ENCODE results near the gene HS2ST1.

Gene HS2ST1

DNA sequence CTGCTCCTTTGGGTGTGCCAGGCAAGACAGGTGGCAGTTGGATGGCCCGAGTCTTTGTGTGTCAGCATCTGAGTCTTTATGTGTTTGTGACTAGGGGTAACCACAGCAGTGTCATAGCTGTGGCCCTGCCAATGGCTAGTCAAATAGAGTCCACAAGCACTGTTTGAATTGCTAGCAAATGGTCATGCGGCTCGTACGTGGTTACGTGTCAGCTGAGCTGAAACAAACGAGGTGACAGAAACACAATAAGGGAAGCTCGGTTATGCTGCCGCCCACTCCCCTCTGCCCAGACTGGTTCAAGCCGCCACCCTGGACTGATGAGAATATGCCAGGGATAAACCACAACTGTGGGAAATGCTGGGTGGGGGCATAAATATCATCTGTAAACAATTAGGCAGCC lies 239.9 kb downstream of the HS2ST1 start:
- Mint-ChIP-seq H3K27ac (no peak overlapping the region), H3K36me3 (ENCODE audit: low read depth) (no peaks in the 10 kb centered on the region), H3K4me3 (no peak overlapping the region), H3K9me3 (no peaks in the 10 kb centered on the region), H3K4me1 (peaks cover 56% of the 10 kb centered on the region), H3K27me3 (ENCODE audit: low read depth) (peaks cover 4% of the 10 kb centered on the region)
- TF ChIP-seq, protein P1, sequence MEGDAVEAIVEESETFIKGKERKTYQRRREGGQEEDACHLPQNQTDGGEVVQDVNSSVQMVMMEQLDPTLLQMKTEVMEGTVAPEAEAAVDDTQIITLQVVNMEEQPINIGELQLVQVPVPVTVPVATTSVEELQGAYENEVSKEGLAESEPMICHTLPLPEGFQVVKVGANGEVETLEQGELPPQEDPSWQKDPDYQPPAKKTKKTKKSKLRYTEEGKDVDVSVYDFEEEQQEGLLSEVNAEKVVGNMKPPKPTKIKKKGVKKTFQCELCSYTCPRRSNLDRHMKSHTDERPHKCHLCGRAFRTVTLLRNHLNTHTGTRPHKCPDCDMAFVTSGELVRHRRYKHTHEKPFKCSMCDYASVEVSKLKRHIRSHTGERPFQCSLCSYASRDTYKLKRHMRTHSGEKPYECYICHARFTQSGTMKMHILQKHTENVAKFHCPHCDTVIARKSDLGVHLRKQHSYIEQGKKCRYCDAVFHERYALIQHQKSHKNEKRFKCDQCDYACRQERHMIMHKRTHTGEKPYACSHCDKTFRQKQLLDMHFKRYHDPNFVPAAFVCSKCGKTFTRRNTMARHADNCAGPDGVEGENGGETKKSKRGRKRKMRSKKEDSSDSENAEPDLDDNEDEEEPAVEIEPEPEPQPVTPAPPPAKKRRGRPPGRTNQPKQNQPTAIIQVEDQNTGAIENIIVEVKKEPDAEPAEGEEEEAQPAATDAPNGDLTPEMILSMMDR (IDR thresholded peaks at IDR 0.05; ENCODE audit: unreplicated experiment in 3 of 3), result no peak

DNA sequence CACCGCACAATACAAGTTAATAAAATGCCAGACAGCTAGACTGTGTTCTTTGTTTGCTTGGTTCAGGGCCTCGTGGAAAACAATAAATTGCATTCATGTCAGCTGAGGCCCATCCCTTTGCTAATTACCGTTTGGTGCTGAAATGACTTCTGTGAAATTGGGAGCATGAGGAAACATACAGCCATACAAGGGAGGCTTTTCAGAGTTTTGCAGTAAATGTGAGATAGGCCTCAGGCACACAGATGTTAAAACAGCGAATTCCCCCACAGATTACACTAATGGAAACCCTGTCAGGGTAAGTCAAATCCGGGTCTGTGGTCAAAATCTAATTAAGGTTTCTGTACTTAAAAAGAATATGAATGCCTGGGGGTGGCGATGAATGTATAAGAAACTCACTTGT lies 240.7 kb downstream of the HS2ST1 start:
- no peaks in the 10 kb centered on the region for H3K9me3 Mint-ChIP-seq
- H3K27ac Mint-ChIP-seq, result peak overlapping the region; percentile 18 to 67 (median 22)
- TF ChIP-seq, protein P1 (IDR thresholded peaks at IDR 0.05; ENCODE audit: unreplicated experiment in 3 of 3), result no peak
- no peaks in the 10 kb centered on the region for H3K36me3 Mint-ChIP-seq (ENCODE audit: low read depth)
- peaks cover 51% of the 10 kb centered on the region for H3K4me1 Mint-ChIP-seq
- H3K27me3 Mint-ChIP-seq (ENCODE audit: low read depth), result no peaks in the 10 kb centered on the region
- no peak overlapping the region for H3K4me3 Mint-ChIP-seq

DNA sequence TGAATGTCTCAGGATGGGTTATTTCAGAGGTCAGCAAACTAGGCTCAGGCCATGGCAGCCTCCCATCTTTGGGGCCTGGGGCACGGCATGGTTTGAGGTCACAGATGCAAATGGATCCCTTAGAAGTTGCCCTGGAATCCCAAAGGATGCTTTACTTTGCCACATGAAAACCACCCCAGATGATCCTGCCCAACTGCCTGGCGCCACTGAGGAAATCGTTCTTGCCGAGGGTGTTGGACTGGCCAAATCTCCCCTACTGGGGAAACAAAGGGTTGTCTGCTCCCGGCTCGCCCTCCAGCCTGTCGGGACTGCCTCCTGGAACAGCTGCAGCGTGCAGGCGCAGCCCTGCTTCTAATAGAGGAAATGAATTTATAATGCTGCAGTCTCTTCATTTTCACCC lies 241.2 kb downstream of the HS2ST1 start:
- Mint-ChIP-seq H3K27ac (peak overlapping the region; percentile 18 to 67 (median 22)), H3K4me3 (no peak overlapping the region), H3K27me3 (ENCODE audit: low read depth) (no peaks in the 10 kb centered on the region), H3K9me3 (no peaks in the 10 kb centered on the region), H3K4me1 (peaks cover 46% of the 10 kb centered on the region), H3K36me3 (ENCODE audit: low read depth) (no peaks in the 10 kb centered on the region)
- TF ChIP-seq, protein P1 (IDR thresholded peaks at IDR 0.05; ENCODE audit: unreplicated experiment in 3 of 3), result no peak

DNA sequence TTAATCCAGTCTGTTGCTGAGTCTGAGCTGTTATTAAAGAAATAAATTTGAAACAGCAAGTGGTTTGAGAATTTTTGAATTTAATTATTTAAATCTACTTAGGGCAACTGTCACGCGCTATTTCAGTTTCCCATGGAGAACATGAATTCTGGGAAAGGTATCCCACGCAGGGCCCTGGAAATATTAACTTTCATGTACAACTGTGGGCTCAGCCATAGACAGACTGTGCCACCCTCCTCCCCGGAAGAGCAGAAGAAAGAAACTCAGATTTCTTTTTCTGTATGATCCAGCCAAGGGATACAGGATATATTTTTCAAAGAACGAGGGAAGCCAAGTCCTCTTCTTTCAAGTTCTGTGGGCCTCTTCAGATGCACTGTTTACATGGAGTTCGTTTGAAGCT lies 241.7 kb downstream of the HS2ST1 start:
- TF ChIP-seq, protein P1 (IDR thresholded peaks at IDR 0.05; ENCODE audit: unreplicated experiment in 3 of 3), result no peak
- no peaks in the 10 kb centered on the region for H3K27me3 Mint-ChIP-seq (ENCODE audit: low read depth)
- H3K36me3 Mint-ChIP-seq (ENCODE audit: low read depth), result no peaks in the 10 kb centered on the region
- peaks cover 41% of the 10 kb centered on the region for H3K4me1 Mint-ChIP-seq
- no peaks in the 10 kb centered on the region for H3K9me3 Mint-ChIP-seq
- H3K27ac Mint-ChIP-seq, result no peak overlapping the region
- no peak overlapping the region for H3K4me3 Mint-ChIP-seq

DNA sequence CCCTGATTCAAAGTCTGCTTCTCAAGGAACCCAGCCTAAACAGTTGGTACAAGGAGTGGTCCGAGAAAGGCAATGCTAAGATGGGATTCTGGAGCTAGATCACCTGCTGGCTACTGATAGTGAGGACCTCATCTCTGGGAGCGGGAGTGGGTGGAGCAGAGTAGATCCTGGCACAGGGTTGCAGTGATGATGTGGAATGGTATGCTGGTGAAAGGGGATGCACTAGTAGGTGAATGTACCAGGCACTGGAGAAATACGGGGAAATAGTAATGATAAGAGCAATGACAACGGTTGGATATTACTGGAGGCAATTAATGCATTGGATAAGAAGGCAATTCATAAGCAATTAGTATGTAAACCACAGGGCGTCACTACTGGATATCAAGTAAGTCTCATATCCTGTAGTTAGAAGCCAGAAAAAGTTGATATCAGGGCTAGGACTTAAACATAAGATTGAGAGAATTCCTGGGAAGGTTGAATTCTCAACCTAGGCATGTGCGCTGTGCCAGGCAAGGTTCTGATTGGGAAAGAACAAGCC lies 245.0 kb downstream of the HS2ST1 start:
- no peak overlapping the region for H3K4me3 Mint-ChIP-seq
- no peaks in the 10 kb centered on the region for H3K9me3 Mint-ChIP-seq
- no peaks in the 10 kb centered on the region for H3K36me3 Mint-ChIP-seq (ENCODE audit: low read depth)
- TF ChIP-seq, protein P1 (IDR thresholded peaks at IDR 0.05; ENCODE audit: unreplicated experiment in 3 of 3), result no peak
- peaks cover 19% of the 10 kb centered on the region for H3K4me1 Mint-ChIP-seq
- no peak overlapping the region for H3K27ac Mint-ChIP-seq
- no peaks in the 10 kb centered on the region for H3K27me3 Mint-ChIP-seq (ENCODE audit: low read depth)
